ENCODE data around the gene GOLGA5.

GRCh38 chr14:92863286-92864080, 69.4 kb downstream of the GOLGA5 start:
- TF ChIP-seq CTCF (conservative IDR thresholded peaks at IDR 0.05) (no peak), ZFX (IDR thresholded peaks at IDR 0.05) (no peak)
